SK-N-SH treated with all-trans-retinoic acid at 6 μM for 48 hours (cell line): ENCODE measurements around the gene ZNF831.

Source experiments
- ATAC-seq: fragments of 200-7000 bp; cut with Tn5 transposase; 3 replicates; pipeline ENCODE4 v1.9.1; 2020; ENCODE audit warnings: mild to moderate bottlenecking, moderate library complexity
- CREB5 ChIP-seq: fragments of 250-450 bp; sonication (Bioruptor Pico); IDR thresholded peaks from 2 replicates; pipeline ENCODE4 v1.5.1; 2020; ENCODE audit warnings: low read depth, mild to moderate bottlenecking, moderate library complexity
- CSDC2 ChIP-seq: fragments of 250-450 bp; sonication (Bioruptor Pico); IDR thresholded peaks from 2 replicates; pipeline ENCODE4 v1.5.0; 2020; ENCODE audit warnings: mild to moderate bottlenecking, moderate library complexity
- CSRNP3 ChIP-seq: fragments of 250-450 bp; sonication (Bioruptor Pico); IDR thresholded peaks from 2 replicates; pipeline ENCODE4 v1.5.1; 2021; ENCODE audit warnings: mild to moderate bottlenecking, moderate library complexity
- GLIS3 ChIP-seq: fragments of 250-450 bp; sonication (Bioruptor Pico); IDR thresholded peaks from 2 replicates; pipeline ENCODE4 v1.5.0; 2020; ENCODE audit warnings: mild to moderate bottlenecking, moderate library complexity
- ISL1 ChIP-seq: fragments of 250-450 bp; sonication (Bioruptor Pico); IDR thresholded peaks from 2 replicates; pipeline ENCODE4 v2.1.2; 2022; ENCODE audit warnings: mild to moderate bottlenecking, moderate library complexity
- OSR1 ChIP-seq: fragments of 250-450 bp; sonication (Bioruptor Pico); IDR thresholded peaks from 2 replicates; pipeline ENCODE4 v1.8.0; 2022; ENCODE audit warnings: moderate library complexity, mild to moderate bottlenecking, inconsistent platforms
- POU6F1 ChIP-seq: fragments of 250-450 bp; sonication (Bioruptor Pico); IDR thresholded peaks from 2 replicates; pipeline ENCODE4 v1.8.0; 2021; ENCODE audit warnings: low read depth, mild to moderate bottlenecking, moderate library complexity, borderline replicate concordance
- PPARA ChIP-seq: fragments of 250-450 bp; sonication (Bioruptor Pico); IDR thresholded peaks from 2 replicates; pipeline ENCODE4 v1.5.0; 2020; ENCODE audit warnings: mild to moderate bottlenecking, borderline replicate concordance
- SNAI2 ChIP-seq: fragments of 250-450 bp; sonication (Bioruptor Pico); IDR thresholded peaks from 2 replicates; pipeline ENCODE4 v1.5.0; 2020; ENCODE audit warnings: mild to moderate bottlenecking, moderate library complexity
- TCF4 ChIP-seq: fragments of 250-450 bp; sonication (Bioruptor Pico); IDR thresholded peaks from 2 replicates; pipeline ENCODE4 v1.8.0; 2021; ENCODE audit warnings: mild to moderate bottlenecking, moderate library complexity, borderline replicate concordance
- TOX ChIP-seq: fragments of 250-450 bp; sonication (Bioruptor Pico); IDR thresholded peaks from 2 replicates; pipeline ENCODE4 v1.8.0; 2021; ENCODE audit warnings: mild to moderate bottlenecking, moderate library complexity, borderline replicate concordance
- TSHZ2 ChIP-seq: fragments of 250-450 bp; sonication (Bioruptor Pico); IDR thresholded peaks from 2 replicates; pipeline ENCODE4 v1.5.0; 2020; ENCODE audit warnings: mild to moderate bottlenecking, moderate library complexity
- ZC3H10 ChIP-seq: fragments of 250-450 bp; sonication (Bioruptor Pico); IDR thresholded peaks from 2 replicates; pipeline ENCODE4 v1.5.1; 2021; ENCODE audit warnings: mild to moderate bottlenecking, moderate library complexity
- ZFP3 ChIP-seq: fragments of 250-450 bp; sonication (Bioruptor Pico); IDR thresholded peaks from 2 replicates; pipeline ENCODE4 v1.5.0; 2020; ENCODE audit warnings: mild to moderate bottlenecking, moderate library complexity
- ZFP30 ChIP-seq: fragments of 450-650 bp; formaldehyde crosslinking; IDR thresholded peaks from 2 replicates; pipeline ENCODE4 v1.5.0; 2022; ENCODE audit warnings: mild to moderate bottlenecking, moderate library complexity
- ZNF565 ChIP-seq: fragments of 450-650 bp; formaldehyde crosslinking; conservative IDR thresholded peaks from 2 replicates; pipeline ENCODE4 v1.5.0; 2020; ENCODE audit warnings: low read depth, mild to moderate bottlenecking, moderate library complexity
- ZNF70 ChIP-seq: fragments of 450-650 bp; formaldehyde crosslinking; IDR thresholded peaks from 2 replicates; pipeline ENCODE4 v1.5.0; 2020; ENCODE audit warnings: mild to moderate bottlenecking, moderate library complexity
- ZNF8 ChIP-seq: fragments of 450-650 bp; formaldehyde crosslinking; IDR thresholded peaks from 2 replicates; pipeline ENCODE4 v1.5.0; 2020; ENCODE audit warnings: mild to moderate bottlenecking, moderate library complexity

ZNF831 gene

GRCh38 chr20:59175861-59176260 lies 12.2 kb downstream of the ZNF831 start:
- ATAC-seq, result no peak
- TF ChIP-seq POU6F1 (CRISPR knock-in tag) (no peak), TOX (CRISPR knock-in tag) (no peak), ZNF8 (CRISPR knock-in tag) (no peak), ZFP30 (CRISPR knock-in tag) (no peak), OSR1 (CRISPR knock-in tag) (no peak), TSHZ2 (CRISPR knock-in tag) (no peak)
- TF ChIP-seq, all 23 proteins: peak for 0

GRCh38 chr20:59176812-59177211 lies 13.2 kb downstream of the ZNF831 start:
- TF ChIP-seq OSR1 (CRISPR knock-in tag) (no peak), GLIS3 (CRISPR knock-in tag) (no peak), PPARA (CRISPR knock-in tag) (no peak), ZC3H10 (CRISPR knock-in tag) (no peak), TCF4 (CRISPR knock-in tag) (no peak), POU6F1 (CRISPR knock-in tag) (no peak), ZNF70 (CRISPR knock-in tag) (no peak), ZNF565 (CRISPR knock-in tag) (no peak), TSHZ2 (CRISPR knock-in tag) (no peak), ISL1 (no peak), TOX (CRISPR knock-in tag) (no peak), CREB5 (CRISPR knock-in tag) (no peak), ZFP30 (CRISPR knock-in tag) (no peak)
- TF ChIP-seq, all 23 proteins: peak for 0
- no peak for ATAC-seq

GRCh38 chr20:59177266-59178250 lies 13.9 kb downstream of the ZNF831 start:
- TF ChIP-seq TCF4 (CRISPR knock-in tag) (no peak), SNAI2 (no peak), ZNF8 (CRISPR knock-in tag) (no peak), PPARA (CRISPR knock-in tag) (no peak), CSDC2 (CRISPR knock-in tag) (no peak), ZFP3 (no peak), CSRNP3 (no peak), CREB5 (CRISPR knock-in tag) (no peak)
- ATAC-seq, result no peak
